AG08395 (cell line): ENCODE measurements around the gene ACTBL2.
"Not testable (repeated sequence)": the region's sequence is repeated elsewhere in the genome, so short reads cannot be mapped to it uniquely, and the experiment has no call there.

Experiments used
- DNase-seq: peaks from one replicate; pipeline ENCODE4 v3.0.0; 2012; ENCODE audit warnings: mixed read lengths, low spot score

The ACTBL2 gene

GRCh38 chr5:57482671-57483106 is at the start of gene ACTBL2:
ACTBL2 (minus strand) TSS chr5:57482811; CDS start chr5:57482707, 104 bp downstream.
- peak; percentile 32 for DNase-seq

- no peak for DNase-seq
Observed at GRCh38 chr5:57531333-57531732, 48.7 kb upstream of the ACTBL2 start.

GRCh38 chr5:57529864-57530263 is 47.3 kb upstream of the ACTBL2 start:
- DNase-seq: no peak

- no peak for DNase-seq
Observed at GRCh38 chr5:57527870-57528269, 45.3 kb upstream of the ACTBL2 start.

- DNase-seq: no peak
Observed at GRCh38 chr5:57524348-57525060, 41.9 kb upstream of the ACTBL2 start.

- DNase-seq: not testable (repeated sequence)
Observed at GRCh38 chr5:57522477-57522876, 39.9 kb upstream of the ACTBL2 start.

- not testable (repeated sequence) for DNase-seq
Observed at GRCh38 chr5:57518415-57518814, 35.8 kb upstream of the ACTBL2 start.

GRCh38 chr5:57517250-57517649 is 34.6 kb upstream of the ACTBL2 start:
- no peak for DNase-seq

- DNase-seq: no peak
Observed at GRCh38 chr5:57513785-57514184, 31.2 kb upstream of the ACTBL2 start.

- no peak for DNase-seq
Observed at GRCh38 chr5:57511321-57511720, 28.7 kb upstream of the ACTBL2 start.

- no peak for DNase-seq
Observed at GRCh38 chr5:57509501-57510260, 27.1 kb upstream of the ACTBL2 start.

- no peak for DNase-seq
Observed at GRCh38 chr5:57508211-57508610, 25.6 kb upstream of the ACTBL2 start.

GRCh38 chr5:57505272-57506200 is 22.9 kb upstream of the ACTBL2 start:
- DNase-seq: no peak

- no peak for DNase-seq
Observed at GRCh38 chr5:57504357-57504756, 21.7 kb upstream of the ACTBL2 start.

GRCh38 chr5:57503433-57503832 is 20.8 kb upstream of the ACTBL2 start:
- DNase-seq: no peak

- DNase-seq: no peak
Observed at GRCh38 chr5:57501414-57502201, 19.0 kb upstream of the ACTBL2 start.

GRCh38 chr5:57499262-57500050 is 16.8 kb upstream of the ACTBL2 start:
- peak; percentile 50 for DNase-seq

- DNase-seq: no peak
Observed at GRCh38 chr5:57497733-57498132, 15.1 kb upstream of the ACTBL2 start.

- DNase-seq: no peak
Observed at GRCh38 chr5:57495285-57496086, 12.9 kb upstream of the ACTBL2 start.
